HS-27A (cell line): ENCODE results near the gene TMEM266.

Experiments
- DNase-seq: peaks from one replicate; pipeline ENCODE4 v3.0.0-alpha.2; 2012; ENCODE audit warnings: low read depth, missing footprints

TMEM266 gene

GRCh38 chr15:76251717-76252116 is 191.9 kb downstream of the TMEM266 start:
- DNase-seq: no peak

- DNase-seq: no peak
Measured at GRCh38 chr15:76252249-76252648, 192.5 kb downstream of the TMEM266 start.

- DNase-seq: no peak
Measured at GRCh38 chr15:76253691-76254473, 194.1 kb downstream of the TMEM266 start.
